ENCODE data around the gene ZNRF3.

GRCh38 chr22:29073618-29074275 lies 190.4 kb downstream of the ZNRF3 start:
- TF ChIP-seq CTCF (IDR thresholded peaks at IDR 0.05; ENCODE audit: borderline replicate concordance, extremely low read depth, low read length, poor library complexity, severe bottlenecking) (no peak), EZH2 (IDR thresholded peaks at IDR 0.05; ENCODE audit: borderline replicate concordance, low read depth, low read length, severe bottlenecking) (no peak)
